ENCODE data around the gene SLC7A14. TPM values are rescaled to one million over a fixed set of nuclear protein-coding genes. Genes with fewer than 3 reads are reported as not detected.

The SLC7A14 gene
- total RNA-seq, 1 donor from 2014 or later = 6.2 TPM

DNA sequence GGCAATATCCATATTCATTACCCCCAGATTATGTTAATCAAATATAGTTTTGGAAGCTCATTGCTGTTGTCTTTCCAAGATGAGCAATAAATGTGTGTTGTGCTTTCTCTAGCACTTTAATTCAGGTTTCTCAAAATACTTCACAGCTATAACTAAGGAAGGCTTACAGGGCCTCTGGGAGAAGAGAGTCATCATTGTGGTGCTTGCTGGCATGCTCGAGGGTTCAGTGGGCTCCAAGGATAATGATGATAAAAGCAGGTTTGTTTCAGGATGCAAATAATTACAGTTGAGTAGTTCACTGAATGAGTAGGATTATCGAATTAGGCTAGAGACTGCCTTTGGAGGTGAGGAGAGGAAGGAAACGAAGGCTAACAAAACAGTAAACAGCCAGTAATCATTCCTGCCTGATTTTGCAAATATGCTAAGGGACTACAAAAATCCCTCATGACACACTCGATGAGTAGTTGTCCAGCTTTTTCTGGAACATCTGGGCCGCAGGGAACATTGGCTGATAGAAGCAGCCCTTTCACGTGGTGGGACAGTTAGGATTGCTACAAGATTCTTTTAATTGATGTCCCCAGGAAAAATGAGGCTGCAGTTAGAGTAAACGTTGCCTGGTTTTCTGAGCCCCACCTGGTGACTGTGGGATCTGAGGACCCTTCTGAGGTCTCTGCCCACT is 54.1 kb downstream of the SLC7A14 start:
- Mint-ChIP-seq H3K27ac (ENCODE audit: unreplicated experiment) (no peak overlapping the region), H3K4me1 (ENCODE audit: low read depth, unreplicated experiment) (peaks cover 2% of the 10 kb centered on the region), H3K27me3 (ENCODE audit: unreplicated experiment) (no peaks in the 10 kb centered on the region), H3K9me3 (ENCODE audit: unreplicated experiment) (peaks cover 3% of the 10 kb centered on the region), H3K36me3 (ENCODE audit: unreplicated experiment) (no peaks in the 10 kb centered on the region), H3K4me3 (ENCODE audit: unreplicated experiment) (no peak overlapping the region)
- DNase-seq = no peak
- TF ChIP-seq, protein P1, sequence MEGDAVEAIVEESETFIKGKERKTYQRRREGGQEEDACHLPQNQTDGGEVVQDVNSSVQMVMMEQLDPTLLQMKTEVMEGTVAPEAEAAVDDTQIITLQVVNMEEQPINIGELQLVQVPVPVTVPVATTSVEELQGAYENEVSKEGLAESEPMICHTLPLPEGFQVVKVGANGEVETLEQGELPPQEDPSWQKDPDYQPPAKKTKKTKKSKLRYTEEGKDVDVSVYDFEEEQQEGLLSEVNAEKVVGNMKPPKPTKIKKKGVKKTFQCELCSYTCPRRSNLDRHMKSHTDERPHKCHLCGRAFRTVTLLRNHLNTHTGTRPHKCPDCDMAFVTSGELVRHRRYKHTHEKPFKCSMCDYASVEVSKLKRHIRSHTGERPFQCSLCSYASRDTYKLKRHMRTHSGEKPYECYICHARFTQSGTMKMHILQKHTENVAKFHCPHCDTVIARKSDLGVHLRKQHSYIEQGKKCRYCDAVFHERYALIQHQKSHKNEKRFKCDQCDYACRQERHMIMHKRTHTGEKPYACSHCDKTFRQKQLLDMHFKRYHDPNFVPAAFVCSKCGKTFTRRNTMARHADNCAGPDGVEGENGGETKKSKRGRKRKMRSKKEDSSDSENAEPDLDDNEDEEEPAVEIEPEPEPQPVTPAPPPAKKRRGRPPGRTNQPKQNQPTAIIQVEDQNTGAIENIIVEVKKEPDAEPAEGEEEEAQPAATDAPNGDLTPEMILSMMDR (IDR thresholded peaks at IDR 0.05; ENCODE audit: partially characterized antibody, unreplicated experiment) = no peak

DNA sequence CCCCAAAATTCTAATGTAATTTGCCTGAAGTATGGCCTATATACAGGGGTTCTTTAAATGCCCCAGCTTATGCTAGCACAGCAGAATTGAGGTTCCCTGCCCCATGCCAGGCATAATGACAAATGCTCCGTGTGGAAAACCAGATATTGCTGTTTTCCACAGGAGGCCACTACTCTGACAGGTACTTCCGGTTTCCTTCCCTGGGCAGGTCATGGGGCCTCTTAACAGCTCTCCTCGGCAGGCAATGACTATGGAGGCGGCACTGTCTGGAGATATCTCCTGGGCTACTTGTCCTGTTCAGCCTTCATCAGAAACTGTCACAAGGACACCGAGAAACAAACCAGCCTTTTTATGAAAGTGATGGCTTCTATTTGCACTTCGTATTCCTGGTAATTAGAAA is 54.8 kb downstream of the SLC7A14 start:
- H3K27ac Mint-ChIP-seq (ENCODE audit: unreplicated experiment) = no peak overlapping the region
- TF ChIP-seq, protein P1 (IDR thresholded peaks at IDR 0.05; ENCODE audit: partially characterized antibody, unreplicated experiment) = no peak
- peaks cover 3% of the 10 kb centered on the region for H3K9me3 Mint-ChIP-seq (ENCODE audit: unreplicated experiment)
- no peaks in the 10 kb centered on the region for H3K27me3 Mint-ChIP-seq (ENCODE audit: unreplicated experiment)
- no peak overlapping the region for H3K4me3 Mint-ChIP-seq (ENCODE audit: unreplicated experiment)
- H3K4me1 Mint-ChIP-seq (ENCODE audit: low read depth, unreplicated experiment) = peaks cover 2% of the 10 kb centered on the region
- no peak for DNase-seq
- no peaks in the 10 kb centered on the region for H3K36me3 Mint-ChIP-seq (ENCODE audit: unreplicated experiment)

DNA sequence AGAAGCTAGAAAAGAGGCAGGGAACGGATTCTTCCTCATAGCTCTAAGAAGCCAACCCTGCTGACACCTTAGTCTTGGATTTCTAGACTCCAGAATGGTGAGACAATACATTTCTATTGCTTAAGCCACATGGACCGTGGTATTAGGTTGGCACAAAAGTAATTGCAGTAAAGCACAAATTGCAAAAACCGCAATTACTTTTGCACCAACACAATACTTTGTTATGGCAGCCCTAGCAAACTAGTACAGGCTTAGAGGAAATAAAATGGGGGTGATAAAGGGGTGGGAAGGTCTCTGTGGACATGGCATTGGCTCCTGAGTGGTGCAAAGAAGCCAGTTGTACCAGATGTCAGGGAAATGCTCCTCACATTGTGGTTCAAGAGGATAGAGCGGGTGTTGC is 56.0 kb downstream of the SLC7A14 start:
- TF ChIP-seq, protein P1 (IDR thresholded peaks at IDR 0.05; ENCODE audit: partially characterized antibody, unreplicated experiment) = no peak
- H3K27me3 Mint-ChIP-seq (ENCODE audit: unreplicated experiment) = no peaks in the 10 kb centered on the region
- no peaks in the 10 kb centered on the region for H3K36me3 Mint-ChIP-seq (ENCODE audit: unreplicated experiment)
- peaks cover 2% of the 10 kb centered on the region for H3K4me1 Mint-ChIP-seq (ENCODE audit: low read depth, unreplicated experiment)
- peaks cover 3% of the 10 kb centered on the region for H3K9me3 Mint-ChIP-seq (ENCODE audit: unreplicated experiment)
- DNase-seq = no peak
- H3K4me3 Mint-ChIP-seq (ENCODE audit: unreplicated experiment) = no peak overlapping the region
- no peak overlapping the region for H3K27ac Mint-ChIP-seq (ENCODE audit: unreplicated experiment)

DNA sequence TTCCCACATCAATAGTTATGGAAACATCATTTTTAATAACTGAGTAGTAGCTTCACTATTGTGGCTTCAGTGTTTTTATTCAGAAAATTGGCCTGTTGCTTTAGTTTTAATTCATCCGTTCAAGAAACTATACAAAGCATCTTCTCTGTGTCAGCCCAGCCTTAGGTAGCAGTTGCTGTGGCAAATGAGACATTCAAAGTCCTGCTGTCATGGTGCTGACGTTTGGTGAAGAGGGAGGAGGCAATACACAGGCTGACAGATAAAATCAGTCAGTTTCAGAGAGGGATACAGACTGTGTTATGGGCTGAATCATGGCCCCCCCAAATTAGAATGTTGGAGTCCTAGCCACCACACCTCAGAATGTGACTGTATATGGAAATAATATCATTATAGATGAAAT is 56.5 kb downstream of the SLC7A14 start:
- Mint-ChIP-seq H3K4me3 (ENCODE audit: unreplicated experiment) (no peak overlapping the region), H3K4me1 (ENCODE audit: low read depth, unreplicated experiment) (peaks cover 2% of the 10 kb centered on the region), H3K9me3 (ENCODE audit: unreplicated experiment) (peaks cover 3% of the 10 kb centered on the region), H3K27me3 (ENCODE audit: unreplicated experiment) (no peaks in the 10 kb centered on the region), H3K27ac (ENCODE audit: unreplicated experiment) (no peak overlapping the region), H3K36me3 (ENCODE audit: unreplicated experiment) (no peaks in the 10 kb centered on the region)
- DNase-seq = no peak
- TF ChIP-seq, protein P1 (IDR thresholded peaks at IDR 0.05; ENCODE audit: partially characterized antibody, unreplicated experiment) = no peak

DNA sequence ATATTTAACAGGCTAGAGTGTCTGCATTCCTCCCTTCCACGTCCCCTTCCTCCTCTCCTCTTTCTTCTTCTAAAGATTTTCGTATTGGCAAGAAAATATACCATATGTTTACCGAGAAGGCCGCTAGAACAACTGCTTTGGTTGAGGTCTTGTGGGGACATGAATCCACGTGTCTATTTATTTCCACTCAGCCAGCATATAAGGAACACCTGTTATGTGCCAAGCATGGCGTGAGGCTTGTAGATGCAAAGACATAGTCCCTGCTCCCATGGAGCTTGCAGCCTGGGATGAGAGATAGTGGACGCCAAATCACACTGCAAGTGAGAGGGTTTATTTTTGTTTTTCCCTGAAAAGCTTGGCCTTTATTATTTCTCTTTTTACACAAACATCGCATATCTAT is 57.1 kb downstream of the SLC7A14 start:
- Mint-ChIP-seq H3K27me3 (ENCODE audit: unreplicated experiment) (no peaks in the 10 kb centered on the region), H3K9me3 (ENCODE audit: unreplicated experiment) (peaks cover 3% of the 10 kb centered on the region), H3K27ac (ENCODE audit: unreplicated experiment) (no peak overlapping the region), H3K4me1 (ENCODE audit: low read depth, unreplicated experiment) (peaks cover 2% of the 10 kb centered on the region), H3K36me3 (ENCODE audit: unreplicated experiment) (no peaks in the 10 kb centered on the region), H3K4me3 (ENCODE audit: unreplicated experiment) (no peak overlapping the region)
- TF ChIP-seq, protein P1 (IDR thresholded peaks at IDR 0.05; ENCODE audit: partially characterized antibody, unreplicated experiment) = no peak
- DNase-seq = no peak
